Right lobe of liver (tissue), 4 donors: ENCODE data around the gene CCR5AS.

Source experiments
- POLR2A ChIP-seq: fragments of 450-650 bp; IDR thresholded peaks from one replicate; pipeline ENCODE4 v1.6.1; 2017; ENCODE audit warnings: antibody characterized with exemption, mild to moderate bottlenecking
- TF ChIP-seq, protein P1 (sequence below), 4 donors: fragments of 200-600 bp in 3 of 4; fragments of 450-650 bp in 1 of 4; IDR thresholded peaks; one replicate each; pipeline versions ENCODE4 v1.5.1 to v1.8.0; 2016 to 2022; ENCODE audit warnings: antibody characterized with exemption in 4 of 4, mild to moderate bottlenecking in 2 of 4
- donor health status: DM: no; HTN: no; CAD: no.
- donor health status: DM: no; HTN: no; CAD: no.
- donor health status: DM: no; HTN: yes; CAD: no.

DNA sequence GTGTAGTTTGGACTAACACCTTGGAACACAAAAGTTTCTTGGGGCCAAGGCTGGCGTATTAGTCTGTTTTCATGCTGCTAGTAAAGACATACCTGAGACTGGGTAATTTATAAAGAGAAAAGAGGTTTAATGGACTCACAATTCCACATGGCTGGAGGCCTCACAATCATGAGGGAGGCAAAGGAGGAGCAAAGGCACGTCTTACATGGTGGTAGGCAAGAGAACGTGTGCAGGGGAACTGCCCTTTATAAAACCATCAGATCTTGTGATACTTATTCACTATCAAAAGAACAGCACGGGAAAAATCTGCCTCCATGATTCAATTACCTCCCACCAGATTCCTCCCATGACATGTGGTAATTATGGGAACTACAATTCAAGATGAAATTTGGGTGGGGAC, 62.4 kb downstream of the CCR5AS start:
- TF ChIP-seq, protein P1, sequence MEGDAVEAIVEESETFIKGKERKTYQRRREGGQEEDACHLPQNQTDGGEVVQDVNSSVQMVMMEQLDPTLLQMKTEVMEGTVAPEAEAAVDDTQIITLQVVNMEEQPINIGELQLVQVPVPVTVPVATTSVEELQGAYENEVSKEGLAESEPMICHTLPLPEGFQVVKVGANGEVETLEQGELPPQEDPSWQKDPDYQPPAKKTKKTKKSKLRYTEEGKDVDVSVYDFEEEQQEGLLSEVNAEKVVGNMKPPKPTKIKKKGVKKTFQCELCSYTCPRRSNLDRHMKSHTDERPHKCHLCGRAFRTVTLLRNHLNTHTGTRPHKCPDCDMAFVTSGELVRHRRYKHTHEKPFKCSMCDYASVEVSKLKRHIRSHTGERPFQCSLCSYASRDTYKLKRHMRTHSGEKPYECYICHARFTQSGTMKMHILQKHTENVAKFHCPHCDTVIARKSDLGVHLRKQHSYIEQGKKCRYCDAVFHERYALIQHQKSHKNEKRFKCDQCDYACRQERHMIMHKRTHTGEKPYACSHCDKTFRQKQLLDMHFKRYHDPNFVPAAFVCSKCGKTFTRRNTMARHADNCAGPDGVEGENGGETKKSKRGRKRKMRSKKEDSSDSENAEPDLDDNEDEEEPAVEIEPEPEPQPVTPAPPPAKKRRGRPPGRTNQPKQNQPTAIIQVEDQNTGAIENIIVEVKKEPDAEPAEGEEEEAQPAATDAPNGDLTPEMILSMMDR (IDR thresholded peaks at IDR 0.05), result no peak
- no peak for TF ChIP-seq POLR2A
